ENCODE data around the gene BNIP5.

The BNIP5 gene

GRCh38 chr6:36290668-36291620 lies 45.7 kb downstream of the BNIP5 start:
- peak; percentile 9 for DNase-seq

DNA sequence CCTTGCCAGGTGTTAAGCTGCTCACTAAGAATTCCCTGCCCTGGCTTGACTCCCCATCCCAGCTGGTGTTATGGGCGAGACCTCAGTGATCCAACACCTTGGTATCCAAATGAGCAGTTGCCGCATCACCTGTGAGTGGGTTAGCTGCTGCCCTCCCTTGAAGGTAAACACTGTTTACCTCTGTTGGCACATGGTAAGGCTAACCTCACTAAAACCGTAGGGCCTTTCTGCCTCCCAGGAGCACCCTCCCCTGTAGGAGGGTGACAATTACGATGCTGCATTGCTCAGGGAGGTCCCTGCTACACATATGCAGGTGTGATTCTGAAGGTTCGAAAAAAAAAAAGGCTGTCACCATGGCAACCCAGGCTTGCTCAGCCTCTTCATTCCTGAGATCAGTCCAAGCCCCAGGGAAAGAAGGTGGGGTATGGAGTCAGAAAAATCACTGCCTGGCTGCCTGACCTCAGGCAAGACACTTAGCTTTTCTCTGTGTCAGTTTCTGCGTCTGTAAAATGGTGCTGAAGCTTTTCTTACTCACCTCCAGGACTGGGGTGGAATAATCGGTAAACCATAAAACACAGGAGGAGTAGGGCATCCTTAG lies 47.3 kb downstream of the BNIP5 start:
- no peak for DNase-seq

DNA sequence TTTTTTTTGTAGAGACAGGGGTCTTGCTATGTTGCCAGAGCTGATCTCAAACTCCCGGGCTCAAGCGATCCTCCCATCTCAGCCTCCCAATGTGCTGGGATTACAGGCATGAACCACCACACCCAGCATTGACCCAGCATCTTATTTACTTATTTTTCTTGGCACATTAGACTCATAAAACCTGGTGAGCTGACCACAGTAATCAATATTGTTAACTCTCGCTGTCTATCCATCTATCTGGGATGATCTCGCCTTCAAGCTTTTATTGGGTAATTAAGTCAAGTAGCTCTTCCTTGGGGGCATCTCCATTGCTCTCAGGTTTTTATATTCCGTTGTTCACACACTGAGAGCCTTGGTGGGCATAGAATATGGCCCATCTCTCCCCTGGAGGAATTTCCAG lies 49.8 kb downstream of the BNIP5 start:
- DNase-seq, result no peak

- no peak for DNase-seq
Observed at GRCh38 chr6:36285797-36286196, 50.9 kb downstream of the BNIP5 start.

GRCh38 chr6:36285187-36285671 lies 51.5 kb downstream of the BNIP5 start:
- DNase-seq, result no peak

GRCh38 chr6:36284359-36284758 lies 52.3 kb downstream of the BNIP5 start:
- no peak for DNase-seq

GRCh38 chr6:36283608-36284007 lies 53.1 kb downstream of the BNIP5 start:
- DNase-seq, result no peak

DNA sequence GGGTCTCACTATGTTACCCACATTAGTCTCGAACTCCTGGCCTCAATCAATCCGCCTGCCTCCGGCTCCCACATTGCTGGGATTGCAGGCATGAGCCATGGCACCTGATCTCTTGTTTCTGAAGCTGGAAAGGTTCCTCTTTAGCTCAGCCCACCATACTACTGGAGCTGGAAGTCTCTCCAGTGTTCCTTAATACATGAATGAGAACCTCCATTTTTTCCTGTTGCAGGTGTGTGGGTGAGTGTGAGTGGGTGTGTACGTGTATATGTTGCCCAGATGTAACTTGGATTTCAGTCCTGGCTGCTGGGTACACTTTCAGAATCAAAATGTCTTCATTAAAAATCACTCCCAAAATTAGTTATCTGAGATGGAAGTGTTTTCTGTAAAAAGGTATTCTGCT lies 55.7 kb downstream of the BNIP5 start:
- DNase-seq, result no peak

DNA sequence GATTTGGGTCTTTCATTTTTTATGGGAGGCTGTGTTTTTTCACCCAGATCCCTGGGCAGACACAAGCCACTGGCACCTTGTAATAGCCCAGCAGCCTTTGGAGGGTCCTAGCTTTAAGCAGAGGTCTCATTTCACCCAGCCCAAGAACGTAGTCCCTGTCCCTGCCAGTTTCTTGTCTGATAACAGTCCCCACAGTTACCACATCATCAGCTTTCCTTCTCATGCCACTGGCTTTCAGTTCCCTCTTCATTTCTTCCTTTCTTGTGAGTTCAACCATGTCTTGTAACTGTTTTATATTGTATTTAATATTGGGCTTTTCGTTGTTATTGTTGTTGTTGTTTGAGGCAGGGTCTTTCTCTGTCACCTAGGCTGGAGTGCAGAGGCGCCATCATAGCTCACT lies 56.2 kb downstream of the BNIP5 start:
- DNase-seq, result no peak

DNA sequence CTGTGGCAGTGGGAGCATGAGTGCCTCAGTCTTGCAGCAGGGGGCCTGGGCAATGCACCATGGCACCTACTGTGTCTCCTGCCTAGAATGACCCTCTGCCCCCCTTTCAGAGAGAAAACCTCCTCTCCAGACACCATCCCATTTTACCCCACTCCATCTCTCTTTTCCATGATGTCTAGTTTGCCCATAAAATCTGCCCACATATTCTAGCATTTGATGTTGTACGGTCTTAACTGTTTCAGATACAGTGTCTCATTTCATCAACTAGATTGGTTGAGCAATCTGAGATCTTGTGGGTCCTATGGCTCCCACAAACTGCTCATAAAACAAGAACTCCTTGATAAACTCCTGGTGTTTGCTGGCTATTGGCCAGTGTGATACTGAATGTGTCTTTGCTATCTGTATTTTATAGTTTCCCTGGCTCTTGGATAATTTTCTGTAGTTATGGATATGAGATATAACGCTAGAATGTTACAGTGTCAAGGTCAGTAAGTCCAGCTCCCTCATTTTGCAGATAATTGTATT lies 58.7 kb downstream of the BNIP5 start:
- no peak for DNase-seq

DNA sequence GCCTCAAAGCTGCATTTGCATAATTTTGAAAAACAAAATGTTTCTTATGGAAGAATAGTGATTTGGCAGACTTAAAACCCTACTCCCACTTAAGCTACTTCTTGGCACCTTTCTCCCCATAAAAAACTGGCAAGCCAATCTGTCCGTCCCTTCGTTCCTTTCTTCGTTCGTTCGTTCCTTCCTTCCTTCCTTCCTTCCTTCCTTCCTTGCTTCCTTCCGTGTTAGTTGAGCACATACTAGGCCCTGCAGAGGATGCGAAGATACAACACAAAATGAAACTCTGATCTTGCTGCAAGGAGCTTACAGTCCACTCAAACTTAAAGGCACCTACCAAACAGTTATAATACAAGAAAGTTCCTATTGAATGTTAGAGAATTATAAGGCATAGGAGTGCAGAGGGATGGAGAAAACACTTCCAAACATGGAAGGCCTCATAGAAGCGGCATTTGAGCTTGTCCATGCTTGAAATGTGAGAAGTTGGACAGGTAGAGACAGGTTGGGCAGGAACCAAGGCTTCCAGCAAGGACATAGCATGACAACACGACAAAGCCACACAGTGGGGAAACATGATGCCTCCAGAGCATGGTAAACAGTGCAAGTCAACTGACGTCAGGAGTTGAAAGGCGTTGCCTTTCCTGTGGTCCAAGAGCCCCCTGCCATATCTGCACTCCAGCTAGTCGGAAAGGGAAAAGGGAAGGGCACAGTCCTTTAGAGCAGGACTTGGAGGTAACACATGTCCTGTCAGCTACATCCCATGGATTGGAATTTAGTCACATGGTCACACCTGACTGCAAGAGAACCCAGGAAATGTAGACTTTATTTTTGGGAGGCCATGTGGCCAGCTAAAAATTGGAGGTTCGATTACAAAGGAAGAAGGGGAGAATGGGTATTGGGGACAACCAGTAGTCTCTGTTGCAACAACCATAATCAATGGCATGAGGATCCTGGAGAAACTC lies 59.8 kb downstream of the BNIP5 start:
- no peak for DNase-seq

GRCh38 chr6:36273802-36274514 lies 62.7 kb downstream of the BNIP5 start:
- DNase-seq, result no peak

GRCh38 chr6:36273067-36273466 lies 63.6 kb downstream of the BNIP5 start:
- no peak for DNase-seq

- no peak for DNase-seq
Observed at GRCh38 chr6:36272234-36272633, 64.5 kb downstream of the BNIP5 start.

- DNase-seq, result no peak
Observed at GRCh38 chr6:36269834-36270705, 66.6 kb downstream of the BNIP5 start, which contains the start of gene PNPLA1. Gene PNPLA1, plus strand, starts transcription at chr6:36270060. Its CDS starts 400 bp downstream, at chr6:36270460.

DNA sequence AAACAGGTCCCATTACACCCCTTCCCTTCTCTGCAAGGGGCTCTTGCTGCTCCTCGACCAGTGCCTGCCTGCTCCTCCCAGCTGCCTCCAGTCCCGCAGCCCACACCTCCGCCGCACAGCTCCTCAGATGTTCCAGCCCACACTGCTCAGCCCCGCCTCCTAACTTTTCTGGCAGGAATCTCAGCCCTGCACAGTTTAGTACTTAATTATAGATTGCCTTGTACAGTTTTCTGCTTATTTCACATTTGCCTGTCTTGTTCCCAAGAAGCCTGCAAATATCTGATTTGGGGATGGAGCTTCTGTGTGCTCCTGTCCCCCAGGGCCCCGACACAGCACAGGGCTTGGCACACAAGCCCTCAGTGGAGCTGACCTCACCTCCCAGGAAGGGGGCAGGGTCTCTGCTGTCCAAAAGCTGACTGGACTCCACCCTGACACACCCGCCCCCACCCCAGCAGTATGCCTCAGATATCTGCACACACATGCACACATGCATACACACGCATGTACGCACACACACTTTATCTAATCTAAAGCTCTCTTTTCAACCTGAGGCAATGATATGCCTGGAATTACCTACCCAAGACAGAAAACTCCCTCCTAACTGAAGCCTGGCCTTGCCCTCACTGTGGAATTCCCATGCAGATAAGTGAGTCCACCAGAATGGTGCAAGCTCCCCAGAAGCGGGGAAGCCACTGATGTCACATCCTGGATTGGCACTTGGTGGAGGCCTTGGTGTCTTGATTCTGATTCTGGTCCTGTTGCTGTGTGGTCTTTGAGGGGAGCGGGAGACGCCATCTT lies 68.0 kb downstream of the BNIP5 start:
- DNase-seq, result no peak

GRCh38 chr6:36267731-36268477 lies 68.8 kb downstream of the BNIP5 start:
- no peak for DNase-seq

- no peak for DNase-seq
Observed at GRCh38 chr6:36266913-36267644, 69.6 kb downstream of the BNIP5 start.
